Transverse colon (tissue), 4 donors: ENCODE data around the gene LETM1. TPM values are rescaled to one million over a fixed set of nuclear protein-coding genes. Genes with fewer than 3 reads are reported as not detected.

Experiments used
- DNase-seq: peaks from one replicate; pipeline ENCODE4 v3.0.0-alpha.2; 2019
- H3K27ac ChIP-seq, 4 donors: fragments of 200-600 bp; sonication (generic); 2 replicates each; pipeline ENCODE4 v1.5.1; 2016 to 2018; ENCODE audit warnings: inconsistent platforms in 4 of 4
- H3K27me3 ChIP-seq: fragments of 200-600 bp; sonication (generic); 2 replicates; pipeline ENCODE4 v1.5.1; 2017; ENCODE audit warnings: inconsistent platforms
- H3K36me3 ChIP-seq, 4 donors: fragments of 200-600 bp; sonication (generic); 2 replicates each; pipeline ENCODE4 v1.5.1; 2017 to 2019; ENCODE audit warnings: inconsistent platforms in 4 of 4
- H3K4me1 ChIP-seq, 4 donors: fragments of 200-600 bp; sonication (generic); 2 replicates each; pipeline ENCODE4 v1.5.1; 2017 to 2020; ENCODE audit warnings: inconsistent platforms in 4 of 4
- H3K4me3 ChIP-seq, 4 donors: fragments of 200-600 bp; sonication (generic); 1 replicate in 1 of 4; 2 replicates in 3 of 4; pipeline versions ENCODE4 v1.5.1 to v1.6.1; 2017 to 2019; ENCODE audit warnings: inconsistent platforms in 4 of 4
- H3K9me3 ChIP-seq, 2 donors: fragments of 200-600 bp; sonication (generic); 2 replicates each; pipeline ENCODE4 v1.5.1; 2017 to 2019; ENCODE audit warnings: inconsistent platforms in 2 of 2
- CTCF ChIP-seq, 5 experiments: fragments of 200-600 bp in 3 of 5; fragments of 450-650 bp in 2 of 5; sonication (generic) in 3 of 5; IDR thresholded peaks; 1 replicate in 2 of 5; 2 replicates in 3 of 5; pipeline ENCODE4 v1.5.1; 2016 to 2017; ENCODE audit warnings: antibody characterized with exemption in 5 of 5, inconsistent platforms in 3 of 5, mild to moderate bottlenecking in 2 of 5, moderate library complexity in 1 of 5
- EP300 ChIP-seq: sonication (generic); formaldehyde crosslinking; IDR thresholded peaks from one replicate; pipeline ENCODE4 v1.6.1; 2017; ENCODE audit warnings: antibody characterized with exemption, low read depth
- POLR2A ChIP-seq: fragments of 450-650 bp; IDR thresholded peaks from one replicate; pipeline ENCODE4 v1.6.1; 2016; ENCODE audit warnings: antibody characterized with exemption, mild to moderate bottlenecking, moderate library complexity
- POLR2AphosphoS5 ChIP-seq, 3 donors: sonication (generic); formaldehyde crosslinking; IDR thresholded peaks; one replicate each; pipeline ENCODE4 v1.6.1; 2016; ENCODE audit warnings: antibody characterized with exemption in 3 of 3
- WGBS, 2 donors: methylation state at CpG; one replicate each; pipeline ENCODE4 v1.1.5; 2018; ENCODE audit warnings: low coverage in 1 of 2; 5-methylcytosine and 5-hydroxymethylcytosine counted together
- in situ Hi-C, 4 donors: fragments of 200-750 bp; cut with MboI; loops; one replicate each; pipeline versions ENCODE4 v1.15.0 to v1.15.1; 2017; ENCODE audit warnings: low sequenced_read_pairs in 3 of 4, low pct_ligation_motif_present in 1 of 4, low pct_unique_long_range_greater_than_20kb in 1 of 4
- intact Hi-C: fragments of 100-400 bp; cut with DNase I; formaldehyde crosslinking; loops from one replicate; pipeline ENCODE4 v1.15.1; 2023; ENCODE audit warnings: low total_unique reads
- total RNA-seq, 4 donors: library from RNA; depleted of rRNA; stranded (reverse); fragments of >200 nt; gene quantifications; one replicate each; pipeline ENCODE4 v1.1.0, GENCODE V29; 2016

Gene LETM1
- total RNA-seq, 4 donors from 2014 or later = 173 to 469 (median 243) TPM

DNA sequence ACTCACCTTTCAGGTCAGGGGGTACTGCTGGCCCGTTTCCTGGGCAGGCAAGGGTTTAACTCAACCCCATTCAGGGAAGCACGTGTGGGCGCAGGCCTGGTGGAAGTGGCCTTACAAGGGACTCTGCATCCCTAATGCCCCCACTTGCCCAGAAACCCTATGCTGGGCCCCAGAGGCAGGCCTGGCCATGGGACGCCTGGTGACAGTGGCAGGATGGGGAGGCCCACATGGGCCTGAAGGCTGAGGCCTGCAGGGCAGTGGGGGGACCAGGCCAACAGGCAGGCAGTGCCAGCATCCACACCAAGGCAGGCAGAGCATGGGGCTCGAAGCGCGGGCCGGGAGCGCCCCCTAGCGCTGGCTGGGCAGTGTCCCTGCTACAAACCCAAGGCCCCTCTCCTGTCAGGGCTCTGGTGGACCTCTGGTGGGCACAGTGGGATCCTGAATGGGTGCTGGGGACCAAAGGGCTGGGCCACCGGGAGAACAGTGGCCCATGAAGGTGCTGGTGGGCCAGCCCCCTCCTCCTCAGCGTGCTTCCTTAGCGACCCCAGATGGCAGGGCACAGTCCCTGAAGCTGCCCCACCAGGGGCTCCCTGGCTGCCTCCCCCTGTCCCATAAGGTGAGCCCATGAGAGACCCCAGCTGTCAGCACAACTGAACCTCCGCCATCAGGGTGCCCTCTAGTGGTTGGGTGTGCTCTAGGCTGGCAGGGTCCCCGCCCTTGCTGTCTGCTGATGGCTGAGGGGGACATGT, 46.0 kb downstream of the LETM1 start:
- H3K9me3 ChIP-seq = no peaks in the 10 kb centered on the region
- peaks cover 0 to 11% (median 4%) of the 10 kb centered on the region in 4 donors for H3K36me3 ChIP-seq
- intact Hi-C loops = loop anchor here (5.0 kb wide), 1 partner anchor 63 kb away; no protein-coding TSS in a partner anchor
- H3K4me1 ChIP-seq = peaks cover 0 to 15% (median 9%) of the 10 kb centered on the region in 4 donors
- TF ChIP-seq EP300 (no peak), POLR2A (no peak), CTCF (IDR thresholded peaks at IDR 0.05) (peak; percentile 79 to 94 (median 86)), POLR2AphosphoS5 (IDR thresholded peaks at IDR 0.05) (no peak)
- no peaks in the 10 kb centered on the region for H3K27me3 ChIP-seq
- H3K27ac ChIP-seq = no peak overlapping the region
- 43% methylated on average over 8 of the region's 15 CpGs; no CpG with 5 or more reads in 1 of the 2 donors for WGBS, 2 donors
- H3K4me3 ChIP-seq = no peak overlapping the region
- peak; percentile 71 for DNase-seq
- in situ Hi-C loops = loop anchor here in 2 of 4 donors (10.0 to 25.0 kb wide), 3 partner anchors 55 to 377 kb away; no protein-coding TSS in a partner anchor

GRCh38 chr4:1808851-1809753, 46.9 kb downstream of the LETM1 start:
- 65 to 81% methylated on average over 3 to 11 of the region's 11 CpGs for WGBS, 2 donors
- Histone ChIP-seq H3K27me3 (no peaks in the 10 kb centered on the region), H3K27ac (no peak overlapping the region), H3K9me3 (no peaks in the 10 kb centered on the region), H3K4me1 (peaks cover 0 to 15% (median 9%) of the 10 kb centered on the region in 4 donors), H3K36me3 (peaks cover 0 to 4% (median under 1%) of the 10 kb centered on the region in 4 donors), H3K4me3 (no peak overlapping the region)
- TF ChIP-seq POLR2AphosphoS5 (IDR thresholded peaks at IDR 0.05) (no peak), POLR2A (no peak), EP300 (no peak), CTCF (IDR thresholded peaks at IDR 0.05) (no peak)
- in situ Hi-C loops = loop anchor here in 1 of 4 donors (25.0 kb wide), 1 partner anchor 378 kb away; no protein-coding TSS in a partner anchor
- DNase-seq = no peak
- intact Hi-C loops = no loop called here

GRCh38 chr4:1808396-1808795, 47.6 kb downstream of the LETM1 start:
- peaks cover 0 to 15% (median 9%) of the 10 kb centered on the region in 4 donors for H3K4me1 ChIP-seq
- no peak for DNase-seq
- intact Hi-C loops (no loop called here), in situ Hi-C loops (loop anchor here in 1 of 4 donors (25.0 kb wide), 1 partner anchor 379 kb away; no protein-coding TSS in a partner anchor)
- H3K27me3 ChIP-seq = no peaks in the 10 kb centered on the region
- TF ChIP-seq POLR2AphosphoS5 (IDR thresholded peaks at IDR 0.05) (no peak), POLR2A (no peak), CTCF (IDR thresholded peaks at IDR 0.05) (no peak), EP300 (no peak)
- no peak overlapping the region for H3K4me3 ChIP-seq
- H3K9me3 ChIP-seq = no peaks in the 10 kb centered on the region
- no peaks in the 10 kb centered on the region for H3K36me3 ChIP-seq
- WGBS, 2 donors = 44 to 46% methylated on average over 6 of the region's 6 CpGs
- H3K27ac ChIP-seq = no peak overlapping the region

- in situ Hi-C loops = loop anchor here in 1 of 4 donors (25.0 kb wide), 1 partner anchor 380 kb away; no protein-coding TSS in a partner anchor
- no peak for DNase-seq
- Histone ChIP-seq H3K4me3 (no peak overlapping the region), H3K27ac (no peak overlapping the region), H3K27me3 (no peaks in the 10 kb centered on the region), H3K9me3 (no peaks in the 10 kb centered on the region), H3K4me1 (peaks cover 0 to 15% (median 9%) of the 10 kb centered on the region in 4 donors), H3K36me3 (no peaks in the 10 kb centered on the region)
- intact Hi-C loops = no loop called here
- no peak for TF ChIP-seq EP300
- TF ChIP-seq CTCF (IDR thresholded peaks at IDR 0.05) = no peak
- no peak for TF ChIP-seq POLR2A
- TF ChIP-seq POLR2AphosphoS5 (IDR thresholded peaks at IDR 0.05) = no peak
- 84% methylated on average over 11 of the region's 16 CpGs; no CpG with 5 or more reads in 1 of the 2 donors for WGBS, 2 donors
These were observed 48.6 kb downstream of the LETM1 start for GRCh38 chr4:1807332-1807777.
